ENCODE measurements around the gene DNER. TPM values are rescaled to one million over a fixed set of nuclear protein-coding genes. Genes with fewer than 3 reads are reported as not detected.

DNER gene
- total RNA-seq, 2 donors from 2014 or later, result 0.27 to 1.7 TPM

- no peak overlapping the region for H3K9ac ChIP-seq (ENCODE audit: low read depth in 2 of 2, low read length in 2 of 2)
- intact Hi-C loops (cut with DNase I), result no loop called here
- H3K9me3 ChIP-seq, result no peaks in the 10 kb centered on the region
- no peak overlapping the region for H3K4me3 ChIP-seq
- no peaks in the 10 kb centered on the region for H3K4me1 ChIP-seq
- DNase-seq, result no peak
- no peaks in the 10 kb centered on the region for H3K36me3 ChIP-seq
- H3K27me3 ChIP-seq, result no peaks in the 10 kb centered on the region
- TF ChIP-seq, protein P1, sequence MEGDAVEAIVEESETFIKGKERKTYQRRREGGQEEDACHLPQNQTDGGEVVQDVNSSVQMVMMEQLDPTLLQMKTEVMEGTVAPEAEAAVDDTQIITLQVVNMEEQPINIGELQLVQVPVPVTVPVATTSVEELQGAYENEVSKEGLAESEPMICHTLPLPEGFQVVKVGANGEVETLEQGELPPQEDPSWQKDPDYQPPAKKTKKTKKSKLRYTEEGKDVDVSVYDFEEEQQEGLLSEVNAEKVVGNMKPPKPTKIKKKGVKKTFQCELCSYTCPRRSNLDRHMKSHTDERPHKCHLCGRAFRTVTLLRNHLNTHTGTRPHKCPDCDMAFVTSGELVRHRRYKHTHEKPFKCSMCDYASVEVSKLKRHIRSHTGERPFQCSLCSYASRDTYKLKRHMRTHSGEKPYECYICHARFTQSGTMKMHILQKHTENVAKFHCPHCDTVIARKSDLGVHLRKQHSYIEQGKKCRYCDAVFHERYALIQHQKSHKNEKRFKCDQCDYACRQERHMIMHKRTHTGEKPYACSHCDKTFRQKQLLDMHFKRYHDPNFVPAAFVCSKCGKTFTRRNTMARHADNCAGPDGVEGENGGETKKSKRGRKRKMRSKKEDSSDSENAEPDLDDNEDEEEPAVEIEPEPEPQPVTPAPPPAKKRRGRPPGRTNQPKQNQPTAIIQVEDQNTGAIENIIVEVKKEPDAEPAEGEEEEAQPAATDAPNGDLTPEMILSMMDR (IDR thresholded peaks at IDR 0.05), result no peak
- no peak overlapping the region for H3K27ac ChIP-seq
Observed at GRCh38 chr2:229474125-229474524, 240.2 kb downstream of the DNER start.

GRCh38 chr2:229470781-229471180 lies 243.6 kb downstream of the DNER start:
- H3K9ac ChIP-seq (ENCODE audit: low read depth in 2 of 2, low read length in 2 of 2), result no peak overlapping the region
- H3K4me3 ChIP-seq, result no peak overlapping the region
- H3K27me3 ChIP-seq, result no peaks in the 10 kb centered on the region
- TF ChIP-seq, protein P1 (IDR thresholded peaks at IDR 0.05), result no peak
- no peak for DNase-seq
- no peaks in the 10 kb centered on the region for H3K4me1 ChIP-seq
- intact Hi-C loops (cut with DNase I), result no loop called here
- no peaks in the 10 kb centered on the region for H3K36me3 ChIP-seq
- H3K9me3 ChIP-seq, result no peaks in the 10 kb centered on the region
- no peak overlapping the region for H3K27ac ChIP-seq

- no peaks in the 10 kb centered on the region for H3K4me1 ChIP-seq
- H3K27ac ChIP-seq, result no peak overlapping the region
- intact Hi-C loops (cut with DNase I), result no loop called here
- H3K9ac ChIP-seq (ENCODE audit: low read depth in 2 of 2, low read length in 2 of 2), result no peak overlapping the region
- no peak for DNase-seq
- TF ChIP-seq, protein P1 (IDR thresholded peaks at IDR 0.05), result no peak
- H3K36me3 ChIP-seq, result no peaks in the 10 kb centered on the region
- H3K4me3 ChIP-seq, result no peak overlapping the region
- H3K27me3 ChIP-seq, result no peaks in the 10 kb centered on the region
- H3K9me3 ChIP-seq, result no peaks in the 10 kb centered on the region
Observed at GRCh38 chr2:229467783-229468182, 246.6 kb downstream of the DNER start.

GRCh38 chr2:229463841-229464346 lies 250.5 kb downstream of the DNER start:
- no peaks in the 10 kb centered on the region for H3K9me3 ChIP-seq
- no peak overlapping the region for H3K9ac ChIP-seq (ENCODE audit: low read depth in 2 of 2, low read length in 2 of 2)
- no peaks in the 10 kb centered on the region for H3K4me1 ChIP-seq
- no peak for DNase-seq
- TF ChIP-seq, protein P1 (IDR thresholded peaks at IDR 0.05), result no peak
- no peaks in the 10 kb centered on the region for H3K27me3 ChIP-seq
- intact Hi-C loops (cut with DNase I), result no loop called here
- H3K36me3 ChIP-seq, result no peaks in the 10 kb centered on the region
- no peak overlapping the region for H3K27ac ChIP-seq
- H3K4me3 ChIP-seq, result no peak overlapping the region

GRCh38 chr2:229462112-229462511 lies 252.2 kb downstream of the DNER start:
- intact Hi-C loops (cut with DNase I), result no loop called here
- no peak overlapping the region for H3K4me3 ChIP-seq
- no peaks in the 10 kb centered on the region for H3K27me3 ChIP-seq
- H3K9ac ChIP-seq (ENCODE audit: low read depth in 2 of 2, low read length in 2 of 2), result no peak overlapping the region
- TF ChIP-seq, protein P1 (IDR thresholded peaks at IDR 0.05), result no peak
- no peaks in the 10 kb centered on the region for H3K4me1 ChIP-seq
- H3K9me3 ChIP-seq, result no peaks in the 10 kb centered on the region
- DNase-seq, result no peak
- no peaks in the 10 kb centered on the region for H3K36me3 ChIP-seq
- no peak overlapping the region for H3K27ac ChIP-seq

Measured in colonic mucosa (tissue), 4 donors.